RWPE2 (cell line): ENCODE results near the gene CPA4.

ENCODE experiments used
- ATAC-seq: fragments of 200-7000 bp; cut with Tn5 transposase; 3 replicates; pipeline ENCODE4 v1.9.1; 2021; ENCODE audit warnings: low read depth
- DNase-seq: peaks from one replicate; pipeline ENCODE4 v3.0.0-alpha.2; 2020; ENCODE audit warnings: low spot score
- H3K27ac ChIP-seq: fragments of 450-650 bp; 2 replicates; pipeline ENCODE4 v1.5.1; 2017; ENCODE audit warnings: mild to moderate bottlenecking; ENCODE audit not compliant: poor library complexity, severe bottlenecking
- H3K27me3 ChIP-seq: fragments of 250-450 bp; sonication (Bioruptor Pico); 2 replicates; pipeline ENCODE4 v1.5.1; 2021; ENCODE audit warnings: mild to moderate bottlenecking, moderate library complexity; ENCODE audit not compliant: insufficient read depth, poor library complexity, severe bottlenecking
- H3K36me3 ChIP-seq: fragments of 250-450 bp; sonication (Bioruptor Pico); 2 replicates; pipeline ENCODE4 v1.5.1; 2020; ENCODE audit warnings: low read depth, mild to moderate bottlenecking, moderate library complexity
- H3K4me1 ChIP-seq: fragments of 250-450 bp; sonication (Bioruptor Pico); 2 replicates; pipeline ENCODE4 v1.5.1; 2021; ENCODE audit warnings: mild to moderate bottlenecking, moderate library complexity; ENCODE audit not compliant: insufficient read depth, poor library complexity, severe bottlenecking
- H3K4me3 ChIP-seq: fragments of 250-450 bp; sonication (Bioruptor Pico); 2 replicates; pipeline ENCODE4 v1.5.1; 2021; ENCODE audit warnings: mild to moderate bottlenecking, moderate library complexity; ENCODE audit not compliant: severe bottlenecking
- H3K9me3 ChIP-seq: fragments of 250-450 bp; sonication (Bioruptor Pico); 2 replicates; pipeline ENCODE4 v1.5.1; 2021; ENCODE audit warnings: mild to moderate bottlenecking, moderate library complexity; ENCODE audit not compliant: severe bottlenecking
- CTCF ChIP-seq: fragments of 450-650 bp; IDR thresholded peaks from one replicate; pipeline ENCODE4 v1.5.1; 2017; ENCODE audit warnings: mild to moderate bottlenecking, moderate library complexity; ENCODE audit not compliant: poor library complexity, severe bottlenecking

The CPA4 gene

DNA sequence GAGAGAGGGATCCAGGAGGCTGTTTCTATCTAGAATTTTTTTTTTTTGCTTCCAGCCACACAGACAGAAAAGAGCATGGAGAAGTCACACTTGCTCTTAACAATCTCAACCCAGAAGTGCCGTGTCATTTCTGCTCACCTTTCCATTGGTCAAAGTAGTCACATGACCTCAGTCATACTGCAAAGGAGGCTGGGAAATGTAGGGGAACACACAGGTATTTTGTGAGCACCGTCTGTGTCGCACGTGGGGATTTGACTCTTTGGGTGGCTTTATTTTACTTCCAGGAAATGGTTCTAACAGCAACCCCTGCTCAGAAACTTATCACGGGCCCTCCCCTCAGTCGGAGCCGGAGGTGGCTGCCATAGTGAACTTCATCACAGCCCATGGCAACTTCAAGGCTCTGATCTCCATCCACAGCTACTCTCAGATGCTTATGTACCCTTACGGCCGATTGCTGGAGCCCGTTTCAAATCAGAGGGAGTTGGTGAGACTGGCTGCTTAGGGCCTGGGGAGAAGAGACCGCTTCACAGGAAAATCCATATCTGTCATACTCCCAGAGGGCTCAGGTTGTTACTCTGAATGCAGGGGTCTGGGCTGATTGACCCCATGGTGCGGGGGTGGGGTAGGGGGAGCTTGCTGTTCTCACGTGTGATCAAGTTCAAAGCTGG, 74.3 kb downstream of the CPA4 start:
- TF ChIP-seq CTCF: no peak
- H3K4me1 ChIP-seq: peaks cover 58% of the 10 kb centered on the region

GRCh38 chr7:130367836-130368746, 75.1 kb downstream of the CPA4 start:
- Histone ChIP-seq H3K36me3 (no peaks in the 10 kb centered on the region), H3K27me3 (no peaks in the 10 kb centered on the region), H3K27ac (no peak overlapping the region), H3K4me3 (no peak overlapping the region), H3K4me1 (peaks cover 65% of the 10 kb centered on the region), H3K9me3 (no peaks in the 10 kb centered on the region)
- no peak for DNase-seq
- TF ChIP-seq CTCF: no peak
- no peak for ATAC-seq

More for the DNA sequence above, 74.3 kb downstream of the CPA4 start:
- H3K36me3 ChIP-seq: no peaks in the 10 kb centered on the region
- no peak for ATAC-seq
- no peak overlapping the region for H3K4me3 ChIP-seq
- H3K27ac ChIP-seq: no peak overlapping the region
- H3K27me3 ChIP-seq: no peaks in the 10 kb centered on the region
- DNase-seq: peak; percentile 19
- no peaks in the 10 kb centered on the region for H3K9me3 ChIP-seq

- H3K27me3 ChIP-seq: no peaks in the 10 kb centered on the region
- no peak overlapping the region for H3K4me3 ChIP-seq
- H3K36me3 ChIP-seq: no peaks in the 10 kb centered on the region
- TF ChIP-seq CTCF: no peak
- no peak for ATAC-seq
- peak overlapping the region; percentile 97 for H3K27ac ChIP-seq
- no peaks in the 10 kb centered on the region for H3K9me3 ChIP-seq
- peaks cover 63% of the 10 kb centered on the region for H3K4me1 ChIP-seq
- DNase-seq: no peak
These were observed 76.2 kb downstream of the CPA4 start for GRCh38 chr7:130369110-130369711.

GRCh38 chr7:130369831-130370550, 77.0 kb downstream of the CPA4 start:
- Histone ChIP-seq H3K27ac (peak overlapping the region; percentile 97), H3K4me1 (peaks cover 64% of the 10 kb centered on the region), H3K4me3 (no peak overlapping the region), H3K36me3 (no peaks in the 10 kb centered on the region), H3K9me3 (no peaks in the 10 kb centered on the region), H3K27me3 (no peaks in the 10 kb centered on the region)
- no peak for DNase-seq
- ATAC-seq: no peak
- no peak for TF ChIP-seq CTCF
